ENCODE measurements around the gene PPFIBP1. TPM values are rescaled to one million over a fixed set of nuclear protein-coding genes. Genes with fewer than 3 reads are reported as not detected.

The PPFIBP1 gene
- polyA plus RNA-seq, 1 of the 3 experiments (the other 2 are of a cell fraction) = 55.0 TPM

DNA sequence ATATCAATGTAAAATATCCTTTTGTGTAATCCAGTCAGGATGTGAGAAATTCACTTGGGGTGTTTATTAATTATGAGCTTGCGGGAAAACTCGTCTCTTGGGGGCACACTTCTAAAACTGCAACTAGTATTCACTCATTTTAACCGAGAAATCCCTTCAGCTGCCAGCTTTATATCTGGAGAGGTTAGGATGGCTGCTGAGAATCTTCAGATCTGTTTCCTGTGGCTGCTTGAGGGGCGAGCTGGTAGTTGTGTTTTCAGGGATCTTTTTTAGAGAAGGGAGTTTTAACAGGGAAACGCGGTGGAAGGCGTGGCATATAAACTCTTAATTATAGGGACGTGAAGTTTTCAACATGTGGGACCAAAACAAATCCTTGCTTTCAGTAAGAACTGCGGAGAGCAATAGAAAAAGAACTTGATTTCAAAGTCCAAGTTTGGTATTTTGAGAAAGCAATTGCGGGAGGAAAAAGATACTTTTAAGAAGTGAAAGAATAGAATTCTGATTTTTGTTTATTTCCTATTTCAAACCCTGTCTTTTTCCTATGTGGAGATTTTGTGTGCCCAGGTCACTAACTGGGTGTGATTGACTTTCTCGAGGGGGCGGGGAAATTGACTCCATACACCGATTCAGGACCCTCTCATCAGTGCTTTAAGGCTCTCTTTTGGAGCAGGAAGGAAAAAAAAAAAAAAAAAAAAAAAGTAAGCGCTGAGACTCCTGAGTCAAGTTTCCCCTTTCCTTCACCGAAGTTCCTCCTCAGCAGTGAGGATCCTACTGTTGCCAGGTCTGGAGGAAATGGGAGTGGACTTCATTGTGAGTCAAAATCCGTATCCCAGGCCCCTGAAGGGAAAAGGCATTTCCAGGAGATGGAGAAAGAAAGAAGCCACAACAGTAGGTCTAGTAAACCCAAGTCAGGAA, 1.1 kb downstream of the PPFIBP1 start (continued):
- TF ChIP-seq FOSL2 (IDR thresholded peaks at IDR 0.05; ENCODE audit: borderline replicate concordance, low read depth) = no peak
- TF ChIP-seq RAD21 (IDR thresholded peaks at IDR 0.05; ENCODE audit: low read length) = peak; percentile 6; the same call in 1 of the 2 replicates
- TF ChIP-seq TAF1 (IDR thresholded peaks at IDR 0.05; ENCODE audit: borderline replicate concordance, low read depth, low read length) = 0 out of 2 replicates have a peak, but pooled peaks have one; percentile 37
- no peak for TF ChIP-seq EP300 (IDR thresholded peaks at IDR 0.05; ENCODE audit: borderline replicate concordance in 1 of 2, low read depth in 1 of 2, low read length in 1 of 2)
- no peak for TF ChIP-seq GATA2 (CRISPR knock-in tag; IDR thresholded peaks at IDR 0.05)

DNA sequence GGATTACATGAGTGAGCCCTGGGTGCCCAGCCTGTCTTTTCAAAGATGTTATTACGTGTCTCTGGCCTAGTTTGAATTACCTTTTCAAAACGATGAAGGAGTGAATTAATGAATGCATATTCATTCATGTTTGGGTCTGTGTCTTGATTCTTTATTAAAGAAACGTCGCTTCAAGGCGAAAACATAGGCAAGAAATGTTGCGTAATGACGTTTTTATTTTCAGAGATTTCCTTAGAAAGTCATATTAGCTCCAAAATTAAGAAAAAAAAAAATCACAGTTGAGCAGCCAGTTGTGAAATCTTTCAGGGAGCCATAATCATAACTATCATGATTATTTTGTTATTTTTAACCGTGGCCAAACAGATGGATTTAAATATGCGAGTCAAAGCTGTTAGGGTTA, 3.5 kb downstream of the PPFIBP1 start:
- TF ChIP-seq GABPA (IDR thresholded peaks at IDR 0.05; ENCODE audit: low read depth) (no peak), SMC3 (IDR thresholded peaks at IDR 0.05; ENCODE audit: low read depth, low read length) (no peak), EZH2phosphoT487 (IDR thresholded peaks at IDR 0.05; ENCODE audit: borderline replicate concordance, low read depth) (no peak), ZBTB33 (IDR thresholded peaks at IDR 0.05; ENCODE audit: borderline replicate concordance, low read depth) (no peak), CHD2 (IDR thresholded peaks at IDR 0.05; ENCODE audit: low read length, partially characterized antibody) (no peak), JUND (IDR thresholded peaks at IDR 0.05) (no peak), SIN3A (IDR thresholded peaks at IDR 0.05; ENCODE audit: borderline replicate concordance, low read depth, low read length) (no peak)
- TF ChIP-seq, protein P1, sequence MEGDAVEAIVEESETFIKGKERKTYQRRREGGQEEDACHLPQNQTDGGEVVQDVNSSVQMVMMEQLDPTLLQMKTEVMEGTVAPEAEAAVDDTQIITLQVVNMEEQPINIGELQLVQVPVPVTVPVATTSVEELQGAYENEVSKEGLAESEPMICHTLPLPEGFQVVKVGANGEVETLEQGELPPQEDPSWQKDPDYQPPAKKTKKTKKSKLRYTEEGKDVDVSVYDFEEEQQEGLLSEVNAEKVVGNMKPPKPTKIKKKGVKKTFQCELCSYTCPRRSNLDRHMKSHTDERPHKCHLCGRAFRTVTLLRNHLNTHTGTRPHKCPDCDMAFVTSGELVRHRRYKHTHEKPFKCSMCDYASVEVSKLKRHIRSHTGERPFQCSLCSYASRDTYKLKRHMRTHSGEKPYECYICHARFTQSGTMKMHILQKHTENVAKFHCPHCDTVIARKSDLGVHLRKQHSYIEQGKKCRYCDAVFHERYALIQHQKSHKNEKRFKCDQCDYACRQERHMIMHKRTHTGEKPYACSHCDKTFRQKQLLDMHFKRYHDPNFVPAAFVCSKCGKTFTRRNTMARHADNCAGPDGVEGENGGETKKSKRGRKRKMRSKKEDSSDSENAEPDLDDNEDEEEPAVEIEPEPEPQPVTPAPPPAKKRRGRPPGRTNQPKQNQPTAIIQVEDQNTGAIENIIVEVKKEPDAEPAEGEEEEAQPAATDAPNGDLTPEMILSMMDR (IDR thresholded peaks at IDR 0.05) = no peak
- TF ChIP-seq, protein P2, sequence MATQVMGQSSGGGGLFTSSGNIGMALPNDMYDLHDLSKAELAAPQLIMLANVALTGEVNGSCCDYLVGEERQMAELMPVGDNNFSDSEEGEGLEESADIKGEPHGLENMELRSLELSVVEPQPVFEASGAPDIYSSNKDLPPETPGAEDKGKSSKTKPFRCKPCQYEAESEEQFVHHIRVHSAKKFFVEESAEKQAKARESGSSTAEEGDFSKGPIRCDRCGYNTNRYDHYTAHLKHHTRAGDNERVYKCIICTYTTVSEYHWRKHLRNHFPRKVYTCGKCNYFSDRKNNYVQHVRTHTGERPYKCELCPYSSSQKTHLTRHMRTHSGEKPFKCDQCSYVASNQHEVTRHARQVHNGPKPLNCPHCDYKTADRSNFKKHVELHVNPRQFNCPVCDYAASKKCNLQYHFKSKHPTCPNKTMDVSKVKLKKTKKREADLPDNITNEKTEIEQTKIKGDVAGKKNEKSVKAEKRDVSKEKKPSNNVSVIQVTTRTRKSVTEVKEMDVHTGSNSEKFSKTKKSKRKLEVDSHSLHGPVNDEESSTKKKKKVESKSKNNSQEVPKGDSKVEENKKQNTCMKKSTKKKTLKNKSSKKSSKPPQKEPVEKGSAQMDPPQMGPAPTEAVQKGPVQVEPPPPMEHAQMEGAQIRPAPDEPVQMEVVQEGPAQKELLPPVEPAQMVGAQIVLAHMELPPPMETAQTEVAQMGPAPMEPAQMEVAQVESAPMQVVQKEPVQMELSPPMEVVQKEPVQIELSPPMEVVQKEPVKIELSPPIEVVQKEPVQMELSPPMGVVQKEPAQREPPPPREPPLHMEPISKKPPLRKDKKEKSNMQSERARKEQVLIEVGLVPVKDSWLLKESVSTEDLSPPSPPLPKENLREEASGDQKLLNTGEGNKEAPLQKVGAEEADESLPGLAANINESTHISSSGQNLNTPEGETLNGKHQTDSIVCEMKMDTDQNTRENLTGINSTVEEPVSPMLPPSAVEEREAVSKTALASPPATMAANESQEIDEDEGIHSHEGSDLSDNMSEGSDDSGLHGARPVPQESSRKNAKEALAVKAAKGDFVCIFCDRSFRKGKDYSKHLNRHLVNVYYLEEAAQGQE (IDR thresholded peaks at IDR 0.05; ENCODE audit: low read depth, low read length) = no peak
- TF ChIP-seq, protein P3, sequence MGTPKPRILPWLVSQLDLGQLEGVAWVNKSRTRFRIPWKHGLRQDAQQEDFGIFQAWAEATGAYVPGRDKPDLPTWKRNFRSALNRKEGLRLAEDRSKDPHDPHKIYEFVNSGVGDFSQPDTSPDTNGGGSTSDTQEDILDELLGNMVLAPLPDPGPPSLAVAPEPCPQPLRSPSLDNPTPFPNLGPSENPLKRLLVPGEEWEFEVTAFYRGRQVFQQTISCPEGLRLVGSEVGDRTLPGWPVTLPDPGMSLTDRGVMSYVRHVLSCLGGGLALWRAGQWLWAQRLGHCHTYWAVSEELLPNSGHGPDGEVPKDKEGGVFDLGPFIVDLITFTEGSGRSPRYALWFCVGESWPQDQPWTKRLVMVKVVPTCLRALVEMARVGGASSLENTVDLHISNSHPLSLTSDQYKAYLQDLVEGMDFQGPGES (IDR thresholded peaks at IDR 0.05; ENCODE audit: low read depth, low read length) = no peak
- ChIA-PET POLR2A (no interaction called here), CTCF (no interaction called here)
- Histone ChIP-seq H3K79me2 (ENCODE audit: insufficient read depth) (peaks cover 91% of the 10 kb centered on the region), H4K20me1 (ENCODE audit: insufficient read depth) (peaks cover 52% of the 10 kb centered on the region), H3K4me1 (ENCODE audit: control insufficient read depth in 1 of 2, insufficient read depth in 2 of 2, low read depth in 1 of 2, low read length in 1 of 2) (peaks cover 9 to 16% of the 10 kb centered on the region in 2 experiments; a peak in 3 of 4 replicates), H3K4me2 (0 out of 2 replicates have a peak overlapping the region, but pooled peaks have one; percentile 17), H3F3A (replicated peaks; ENCODE audit: insufficient read depth) (peaks cover 18% of the 10 kb centered on the region), H3K9me2 (no peaks in the 10 kb centered on the region), H2AFZ (ENCODE audit: low read depth) (no peak overlapping the region), H3K9me3 (no peaks in the 10 kb centered on the region), H3K9ac (no peak overlapping the region), H3K4me3 (ENCODE audit: low read depth in 2 of 2, low read length in 1 of 2) (no peak overlapping the region), H3K27me3 (ENCODE audit: insufficient read depth) (no peaks in the 10 kb centered on the region), H3K27ac (ENCODE audit: low read depth in 2 of 2, low read length in 1 of 2) (no peak overlapping the region), H3K36me3 (replicated peaks in 1 of 2; ENCODE audit: control insufficient read depth in 1 of 2, insufficient read depth in 2 of 2, low read length in 1 of 2) (peaks cover 0 to 17% of the 10 kb centered on the region in 2 experiments)
- DNase-seq = no peak
- 91% methylated on average over 9 of the region's 9 CpGs for WGBS (ENCODE audit: low lambda C conversion rate)

Measured in SK-N-SH (cell line).